Stomach (tissue), 9 donors: Measurements from ENCODE around the gene SH3GL2. TPM values are rescaled to one million over a fixed set of nuclear protein-coding genes. Genes with fewer than 3 reads are reported as not detected.

Experiments
- DNase-seq, 2 donors: peaks; one replicate each; pipeline versions ENCODE4 v3.0.0 to v3.0.0-alpha.2; 2013 to 2019
- H3K27ac ChIP-seq, 5 donors: fragments of 200-600 bp in 4 of 5; sonication (generic) in 4 of 5; one replicate each; pipeline ENCODE4 v1.5.1; 2013 to 2019; ENCODE audit warnings: mild to moderate bottlenecking in 1 of 5, moderate library complexity in 1 of 5
- H3K27me3 ChIP-seq, 3 donors: fragments of 200-600 bp; sonication (generic); one replicate each; pipeline ENCODE4 v1.5.1; 2017 to 2019; ENCODE audit warnings: mixed run types in 1 of 3
- H3K36me3 ChIP-seq, 4 donors: fragments of 200-600 bp; sonication (generic); 1 replicate in 3 of 4; 2 replicates in 1 of 4; pipeline ENCODE4 v1.5.1; 2016 to 2019
- H3K4me1 ChIP-seq, 4 donors: fragments of 200-600 bp; sonication (generic); one replicate each; pipeline ENCODE4 v1.5.1; 2016 to 2019
- H3K4me3 ChIP-seq, 4 donors: fragments of 200-600 bp; sonication (generic) in 3 of 4; one replicate each; pipeline ENCODE4 v1.5.1; 2016 to 2019; ENCODE audit warnings: mild to moderate bottlenecking in 1 of 4
- H3K9me3 ChIP-seq, 4 donors: fragments of 200-600 bp; sonication (generic); one replicate each; pipeline ENCODE4 v1.5.1; 2016 to 2019
- CTCF ChIP-seq, 7 experiments: fragments of 450-650 bp in 4 of 7; fragments of 200-600 bp in 3 of 7; sonication (generic) in 3 of 7; IDR thresholded peaks; one replicate each; pipeline ENCODE4 v1.5.1; 2016 to 2019; ENCODE audit warnings: antibody characterized with exemption in 7 of 7, control low read depth in 2 of 7, mild to moderate bottlenecking in 1 of 7
- EP300 ChIP-seq: sonication (generic); formaldehyde crosslinking; IDR thresholded peaks from one replicate; pipeline ENCODE4 v1.6.1; 2017; ENCODE audit warnings: antibody characterized with exemption
- POLR2A ChIP-seq, 4 donors: fragments of 450-650 bp; IDR thresholded peaks; one replicate each; pipeline ENCODE4 v1.6.1; 2016; ENCODE audit warnings: antibody characterized with exemption in 4 of 4, control low read depth in 2 of 4, mild to moderate bottlenecking in 1 of 4, moderate library complexity in 1 of 4
- POLR2AphosphoS5 ChIP-seq, 3 donors: sonication (generic); formaldehyde crosslinking; IDR thresholded peaks; one replicate each; pipeline ENCODE4 v1.6.1; 2016; ENCODE audit warnings: antibody characterized with exemption in 3 of 3
- WGBS, 5 donors: extraction: QIAGEN DNeasy Blood & Tissue Kit in 3 of 5; methylation state at CpG; one replicate each; pipeline versions ENCODE4 v1.1.5 to v1.1.7; 2013 to 2018; 5-methylcytosine and 5-hydroxymethylcytosine counted together
- intact Hi-C: fragments of 100-400 bp; cut with DNase I; formaldehyde crosslinking; loops from one replicate; pipeline ENCODE4 v1.15.1; 2023; ENCODE audit warnings: low total_unique reads
- polyA plus RNA-seq, 3 donors: library from polyadenylated mRNA; stranded (reverse); fragments of 200-250 nt; gene quantifications; one replicate each; pipeline ENCODE4 v1.2.3, GENCODE V29; 2013
- total RNA-seq, 5 donors: library from RNA; depleted of rRNA; stranded (reverse); fragments of >200 nt; gene quantifications; one replicate each; pipeline versions ENCODE4 v1.1.0 to v1.2.3, GENCODE V29; 2014 to 2016
- donor health status: healthy with polysubstance abuse.
- donor health status: Bipolar disorder and iron deficiency.
- donor health status: healthy.

Gene SH3GL2
- total and polyA plus RNA-seq, 8 donors = 0.89 to 17.5 (median 7.7) TPM; not detected in 1

GRCh38 chr9:17810317-17810716 lies 231.5 kb downstream of the SH3GL2 start:
- TF ChIP-seq POLR2AphosphoS5 (IDR thresholded peaks at IDR 0.05) (no peak), POLR2A (IDR thresholded peaks at IDR 0.05) (no peak)
- intact Hi-C loops = no loop called here
- WGBS, 5 donors = 68 to 77% (median 73%) methylated on average over 4 of the region's 4 CpGs
- Histone ChIP-seq H3K36me3 (no peaks in the 10 kb centered on the region), H3K4me1 (peaks cover 0 to 14% (median 2%) of the 10 kb centered on the region in 4 donors), H3K27me3 (peaks cover 0 to 7% (median 0%) of the 10 kb centered on the region in 3 donors), H3K9me3 (no peaks in the 10 kb centered on the region), H3K27ac (no peak overlapping the region), H3K4me3 (no peak overlapping the region)
- DNase-seq = no peak

GRCh38 chr9:17810728-17811571 lies 232.1 kb downstream of the SH3GL2 start:
- Histone ChIP-seq H3K9me3 (no peaks in the 10 kb centered on the region), H3K4me3 (no peak overlapping the region), H3K4me1 (peaks cover 0 to 14% (median 2%) of the 10 kb centered on the region in 4 donors), H3K27ac (no peak overlapping the region), H3K27me3 (peaks cover 0 to 7% (median 0%) of the 10 kb centered on the region in 3 donors), H3K36me3 (no peaks in the 10 kb centered on the region)
- TF ChIP-seq EP300 = no peak
- TF ChIP-seq POLR2A (IDR thresholded peaks at IDR 0.05) = no peak
- peak in 5 of 7 experiments; percentile 52 to 83 (median 78) for TF ChIP-seq CTCF (IDR thresholded peaks at IDR 0.05)
- WGBS, 5 donors = 18 to 24% (median 20%) methylated on average over 13 of the region's 13 CpGs
- peak; percentile 65 to 89 for DNase-seq
- intact Hi-C loops = no loop called here

- Histone ChIP-seq H3K27ac (no peak overlapping the region), H3K36me3 (no peaks in the 10 kb centered on the region), H3K9me3 (no peaks in the 10 kb centered on the region), H3K27me3 (peaks cover 0 to 7% (median 0%) of the 10 kb centered on the region in 3 donors), H3K4me1 (peaks cover 0 to 14% (median 2%) of the 10 kb centered on the region in 4 donors), H3K4me3 (no peak overlapping the region)
- no peak for DNase-seq
- 85 to 93% (median 91%) methylated on average over 4 of the region's 4 CpGs for WGBS, 5 donors
- intact Hi-C loops = no loop called here
- TF ChIP-seq POLR2AphosphoS5 (IDR thresholded peaks at IDR 0.05) = no peak
- no peak for TF ChIP-seq POLR2A (IDR thresholded peaks at IDR 0.05)
- TF ChIP-seq CTCF (IDR thresholded peaks at IDR 0.05) = no peak
- TF ChIP-seq EP300 = no peak
These were observed 234.9 kb downstream of the SH3GL2 start for GRCh38 chr9:17813798-17814197.

GRCh38 chr9:17816431-17817027 lies 237.7 kb downstream of the SH3GL2 start:
- no peak for TF ChIP-seq POLR2AphosphoS5 (IDR thresholded peaks at IDR 0.05)
- TF ChIP-seq CTCF (IDR thresholded peaks at IDR 0.05) = no peak
- no peak for TF ChIP-seq EP300
- TF ChIP-seq POLR2A (IDR thresholded peaks at IDR 0.05) = no peak
- Histone ChIP-seq H3K36me3 (no peaks in the 10 kb centered on the region), H3K4me1 (peaks cover 0 to 5% (median 0%) of the 10 kb centered on the region in 4 donors), H3K27me3 (no peaks in the 10 kb centered on the region), H3K4me3 (no peak overlapping the region), H3K27ac (no peak overlapping the region), H3K9me3 (no peaks in the 10 kb centered on the region)
- intact Hi-C loops = no loop called here
- 41 to 83% (median 67%) methylated on average over 1 of the region's 1 CpG for WGBS, 5 donors
- no peak for DNase-seq
